Fibroblast of peridontal ligament (primary cell): ENCODE results near the gene PRDX2.

Source experiments
- DNase-seq: peaks from one replicate; pipeline ENCODE4 v3.0.0-alpha.2; 2010; ENCODE audit errors: extremely low read depth

The PRDX2 gene

GRCh38 chr19:12779162-12779993, 22.2 kb downstream of the PRDX2 start:
- DNase-seq = peak; percentile 91

DNA sequence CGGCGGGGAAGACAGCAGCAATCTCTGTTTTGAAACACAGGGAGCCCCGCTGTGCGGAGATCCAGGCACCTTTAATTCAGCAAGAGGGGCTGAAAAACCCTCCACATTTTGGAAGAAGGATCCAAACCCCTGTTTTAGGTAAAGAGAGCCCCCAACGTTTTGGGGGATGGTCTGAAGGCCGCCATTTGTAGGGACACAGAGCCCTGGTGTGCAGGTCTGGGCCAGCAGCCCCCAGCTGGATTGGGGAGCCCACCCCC, 22.8 kb downstream of the PRDX2 start:
- no peak for DNase-seq

GRCh38 chr19:12778017-12778904, 23.3 kb downstream of the PRDX2 start:
- peak; percentile 73 for DNase-seq

- peak; percentile 71 for DNase-seq
These were observed 24.2 kb downstream of the PRDX2 start for GRCh38 chr19:12777217-12778016.

- DNase-seq = no peak
These were observed 26.7 kb downstream of the PRDX2 start, which contains the start of gene HOOK2 for GRCh38 chr19:12774588-12775555. Gene HOOK2, minus strand, starts transcription at chr19:12775552. Its CDS starts 103 bp downstream, at chr19:12775449.

DNA sequence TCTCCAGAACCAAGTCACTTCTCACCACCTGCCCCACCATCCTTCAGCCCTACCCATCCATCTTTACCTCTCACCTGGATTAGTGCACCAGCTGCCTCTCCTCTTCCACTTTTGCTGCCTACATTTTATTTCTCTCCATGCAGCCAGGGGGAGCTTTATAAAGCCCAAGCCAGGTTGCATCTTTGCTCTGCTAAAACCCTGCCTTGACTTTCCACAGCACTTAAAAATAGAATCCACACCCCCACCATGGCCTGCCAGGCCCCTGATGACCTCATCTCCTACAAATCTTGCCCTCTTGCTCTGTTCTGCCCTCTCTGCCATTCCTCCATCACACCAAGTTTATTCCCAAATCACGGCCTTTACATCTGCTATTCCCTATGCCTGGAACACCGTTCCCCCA, 28.0 kb downstream of the PRDX2 start:
- peak; percentile 73 for DNase-seq

GRCh38 chr19:12772323-12772722, 29.3 kb downstream of the PRDX2 start:
- DNase-seq = no peak

DNA sequence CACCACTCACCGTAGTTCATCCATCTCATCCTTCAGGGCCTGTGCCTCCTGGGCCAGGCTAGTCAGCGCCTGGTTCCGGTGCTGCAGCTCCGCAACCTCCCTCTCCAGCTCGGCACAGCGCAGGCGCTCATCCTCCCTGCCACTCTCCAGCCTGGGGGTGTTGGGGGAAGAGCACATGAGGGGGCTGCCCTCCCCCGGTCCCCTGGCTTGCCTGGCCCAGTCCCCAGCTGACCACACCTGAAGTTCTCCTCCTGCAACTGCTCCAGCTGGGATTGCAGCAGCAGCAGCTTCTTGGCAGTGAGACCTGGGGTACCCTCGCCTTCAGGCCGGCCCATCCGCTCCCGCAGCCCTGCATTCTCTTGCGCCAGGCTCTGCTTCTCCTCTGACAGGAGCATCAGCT, 30.7 kb downstream of the PRDX2 start:
- DNase-seq = no peak

DNA sequence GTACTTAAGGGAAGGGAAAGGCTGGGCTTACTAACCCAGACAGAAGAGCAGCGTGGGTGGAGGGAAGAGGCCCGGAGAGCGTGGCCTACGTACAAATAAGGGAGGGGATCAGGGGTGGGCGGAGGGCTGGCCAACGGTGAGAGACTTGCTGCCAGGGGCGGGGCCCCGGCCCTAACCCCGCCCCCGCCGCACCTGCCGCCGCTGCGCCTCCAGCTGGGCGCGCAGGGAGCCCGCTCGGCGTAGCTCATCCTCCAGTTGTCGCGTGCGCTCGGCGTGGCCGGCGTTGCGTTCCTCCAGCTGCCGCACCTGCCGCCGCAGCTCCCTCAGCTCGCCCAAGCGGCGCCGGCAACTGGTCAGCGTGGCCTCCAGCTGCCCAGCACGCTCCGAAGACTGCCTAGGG, 31.9 kb downstream of the PRDX2 start:
- no peak for DNase-seq

DNA sequence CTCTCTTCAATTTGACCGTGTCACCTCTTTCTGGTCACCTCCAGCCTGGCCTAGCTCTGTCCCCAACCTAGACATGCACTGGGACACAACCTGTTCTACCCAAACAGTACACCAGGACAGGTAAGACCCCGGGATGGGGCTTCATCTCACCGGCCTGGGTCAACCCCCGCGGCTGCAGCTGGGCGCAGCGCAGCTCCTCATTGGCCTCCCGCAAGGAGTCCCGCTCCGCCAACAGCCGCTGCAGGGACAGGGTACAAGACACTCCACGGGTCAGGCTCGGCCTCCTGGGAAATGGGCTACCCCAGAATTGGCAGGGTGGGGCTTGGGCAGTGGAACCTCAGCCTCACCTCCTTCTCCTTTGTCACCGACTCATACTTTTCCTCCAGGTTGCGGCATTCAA, 33.9 kb downstream of the PRDX2 start:
- no peak for DNase-seq

DNA sequence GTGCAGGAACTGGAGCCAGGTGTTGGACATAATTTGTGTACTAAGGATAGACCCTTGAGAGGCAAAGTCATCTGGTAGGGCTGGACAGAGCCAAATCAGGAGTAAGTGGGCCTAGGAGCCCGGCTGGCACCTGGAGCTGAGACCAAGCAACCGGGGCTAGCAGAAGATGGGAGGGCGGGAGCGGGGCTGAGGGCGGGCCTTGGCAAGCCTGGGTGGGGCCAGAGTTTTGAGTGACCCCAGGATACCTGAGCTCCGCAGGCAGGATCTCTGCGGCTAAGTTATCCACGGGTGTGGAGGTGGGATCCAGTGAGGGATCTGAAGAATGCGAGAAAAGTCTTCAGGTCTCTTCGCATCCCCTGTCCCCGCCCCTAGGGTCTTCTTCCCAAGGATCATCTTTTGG, 34.5 kb downstream of the PRDX2 start:
- DNase-seq = no peak

- peak; percentile 71 for DNase-seq
These were observed 35.5 kb downstream of the PRDX2 start for GRCh38 chr19:12766051-12766521.

GRCh38 chr19:12764698-12765097, 36.9 kb downstream of the PRDX2 start:
- no peak for DNase-seq

- no peak for DNase-seq
These were observed 38.5 kb downstream of the PRDX2 start for GRCh38 chr19:12763100-12763499.

- DNase-seq = no peak
These were observed 41.9 kb downstream of the PRDX2 start for GRCh38 chr19:12759686-12760085.

- peak; percentile 62 for DNase-seq
These were observed 43.9 kb downstream of the PRDX2 start for GRCh38 chr19:12757544-12758274.

GRCh38 chr19:12756150-12756883, 45.3 kb downstream of the PRDX2 start:
- DNase-seq = no peak

DNA sequence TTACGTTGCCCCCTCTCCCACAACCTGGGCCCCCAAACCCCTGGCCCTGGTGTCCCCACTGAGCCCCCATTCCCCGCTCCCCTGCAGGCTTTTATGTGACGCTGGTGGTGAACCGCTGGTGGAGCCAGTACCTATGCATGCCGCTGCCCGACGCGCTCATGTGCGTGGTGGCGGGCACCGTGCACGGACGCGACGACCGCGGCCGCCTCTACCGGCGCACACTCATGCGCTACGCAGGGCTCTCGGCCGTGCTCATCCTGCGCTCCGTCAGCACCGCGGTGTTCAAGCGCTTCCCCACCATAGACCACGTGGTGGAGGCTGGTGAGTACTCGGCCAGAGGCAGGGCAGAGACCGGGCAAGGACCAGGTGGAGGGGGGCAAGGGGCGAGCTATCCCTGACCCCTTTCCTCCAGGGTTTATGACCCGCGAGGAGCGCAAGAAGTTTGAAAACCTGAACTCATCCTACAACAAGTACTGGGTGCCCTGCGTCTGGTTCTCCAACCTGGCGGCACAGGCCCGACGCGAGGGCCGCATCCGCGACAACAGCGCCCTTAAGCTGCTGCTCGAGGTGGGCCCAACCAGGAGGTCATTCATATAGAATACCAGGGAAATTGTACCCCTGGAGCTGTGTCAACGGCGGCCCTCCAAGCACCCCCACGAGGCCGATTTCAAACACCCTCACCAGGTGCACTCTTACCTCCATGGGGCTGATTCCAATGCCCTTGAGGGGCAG, 47.0 kb downstream of the PRDX2 start:
- no peak for DNase-seq
